Activated T-helper 17 cell treated with anti-CD3 and anti-CD28 coated beads, Interleukin-2, amount 50 U/mL, for 72 hours (primary cell): ENCODE results near the gene FADS1. TPM values are rescaled to one million over a fixed set of nuclear protein-coding genes. Genes with fewer than 3 reads are reported as not detected.

Source experiments
- total RNA-seq, 2 donors: library from RNA; stranded (reverse); gene quantifications; one replicate each; pipeline ENCODE4 v1.2.3, GENCODE V29; 2022

Gene FADS1
- total RNA-seq, 2 donors from 2014 or later, result 5.6 to 22.9 TPM

Other genes starting within 250 kb of the FADS1 start
- gene SYT7, start 235.9 kb downstream of the FADS1 start, total RNA-seq, result under 1 TPM in 1 of 2 donors, not detected in 1; 0.19 TPM
- gene DAGLA, start 136.6 kb downstream of the FADS1 start, total RNA-seq, result under 1 TPM; 0.11 to 0.13 TPM
- gene MYRF, start 64.4 kb downstream of the FADS1 start, total RNA-seq, result 1 to 10 TPM; 1.2 to 5.9 TPM
- gene TMEM258, start 24.4 kb downstream of the FADS1 start, total RNA-seq, result 100 to 1,000 TPM; 135 to 156 TPM
- 100 to 1,000 TPM in 1 of 2 donors, 10 to 100 TPM in 1; 72.6 to 133 TPM for gene FEN1, start 24.1 kb downstream of the FADS1 start, total RNA-seq
- 10 to 100 TPM in 1 of 2 donors, 1 to 10 TPM in 1; 9.4 to 58.3 TPM for gene FADS2, start 11.3 kb upstream of the FADS1 start, total RNA-seq
- gene FADS3, start 74.5 kb upstream of the FADS1 start, total RNA-seq, result 10 to 100 TPM in 1 of 2 donors, 1 to 10 TPM in 1; 3.6 to 24.7 TPM
- not detected for gene RAB3IL1, start 100.6 kb upstream of the FADS1 start, total RNA-seq
- under 1 TPM; 0.05 to 0.24 TPM for gene BEST1, start 133.3 kb upstream of the FADS1 start, total RNA-seq
- 1,000 to 10,000 TPM in 1 of 2 donors, 100 to 1,000 TPM in 1; 701 to 1,114 TPM for gene FTH1, start 150.6 kb upstream of the FADS1 start, total RNA-seq